ENCODE data around the gene ZNF438. TPM values are rescaled to one million over a fixed set of nuclear protein-coding genes. Genes with fewer than 3 reads are reported as not detected.

Gene ZNF438
- total and polyA plus RNA-seq, 2 of the 4 experiments (the other 2 are of a cell fraction), result 1.8 to 2.9 TPM

DNA sequence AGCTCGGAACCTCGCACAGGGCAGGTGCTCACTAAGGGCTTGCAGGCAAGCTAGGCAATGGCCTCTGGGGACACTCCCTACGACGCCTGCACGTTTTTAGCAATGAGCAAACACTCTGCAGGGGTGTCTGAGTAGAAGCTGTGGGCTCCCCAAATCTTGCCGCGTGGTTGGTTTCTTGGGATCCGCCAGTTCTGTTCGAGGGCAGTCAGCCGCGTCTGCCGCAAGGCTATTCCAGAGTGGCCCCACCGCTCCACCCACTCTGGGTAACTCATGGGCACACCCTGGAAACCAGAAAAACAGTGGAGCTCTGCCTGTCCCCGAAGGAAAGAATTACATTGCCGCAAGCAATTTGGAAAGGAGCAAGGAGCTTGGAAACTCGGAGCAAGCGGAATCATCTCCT lies 212.8 kb downstream of the ZNF438 start:
- peak overlapping the region; percentile 94; the same call in 1 of the 2 replicates for H3K27ac ChIP-seq (ENCODE audit: insufficient read depth, low read length)
- WGBS, 2 experiments (ENCODE audit: extremely low coverage in 2 of 2, insufficient read length in 1 of 2), result 98% methylated on average over 8 of the region's 17 CpGs; no CpG with 5 or more reads in 1 of the 2 experiments
- dilution Hi-C loops (cut with HindIII; ENCODE audit: low sequenced_read_pairs, unreplicated experiment), result no loop called here
- H3K9ac ChIP-seq (ENCODE audit: low read depth, low read length), result peak overlapping the region; percentile 61; the same call in 1 of the 2 replicates
- peaks cover 23% of the 10 kb centered on the region for H3K9me1 ChIP-seq (ENCODE audit: insufficient read depth, low read length)
- H3K56ac ChIP-seq (ENCODE audit: extremely low read depth, insufficient read depth, low read length), result no peak overlapping the region
- peak overlapping the region; percentile 78 for H3K14ac ChIP-seq (replicated peaks; ENCODE audit: low read depth, low read length)
- H4K20me1 ChIP-seq (ENCODE audit: insufficient read depth, low read length), result no peaks in the 10 kb centered on the region
- no peak for ATAC-seq (ENCODE audit: low read depth)
- H3K18ac ChIP-seq (ENCODE audit: low read depth, low read length), result peak overlapping the region; percentile 70
- no peaks in the 10 kb centered on the region for H3K9me3 ChIP-seq (ENCODE audit: control insufficient read depth, insufficient read depth, low read length)
- peak overlapping the region; percentile 67 for H2AFZ ChIP-seq (replicated peaks; ENCODE audit: low read length, poor library complexity)
- no peak overlapping the region for H3K4me3 ChIP-seq (ENCODE audit: insufficient read depth, low read depth, low read length)
- peak overlapping the region; percentile 78 for H2BK20ac ChIP-seq (ENCODE audit: low read depth, low read length)
- H3K36me3 ChIP-seq (ENCODE audit: control insufficient read depth, insufficient read depth, low read length), result no peaks in the 10 kb centered on the region
- peak overlapping the region; percentile 5 to 63; a peak in 3 of 4 replicates for H4K8ac ChIP-seq (ENCODE audit: low read depth in 2 of 2, low read length in 2 of 2)
- DNase-seq, result no peak
- H4K5ac ChIP-seq (ENCODE audit: low read depth, low read length), result peak overlapping the region; percentile 43
- no TSS peak for BruUV-seq (replicated peaks)
- peak overlapping the region; percentile 82 for H4K91ac ChIP-seq (ENCODE audit: insufficient read depth, low read depth, low read length)
- ChIA-PET CTCF (interaction anchor here (0.5 to 0.7 kb wide), 2 partner anchors 163 to 1027 kb away, joined by 3 read pairs; no protein-coding TSS in a partner anchor), POLR2A (ENCODE audit: unreplicated experiment) (interaction anchor here (0.5 to 0.6 kb wide), 2 partner anchors 49 to 756 kb away, joined by 3 to 6 read pairs; no protein-coding TSS in a partner anchor)
- no peaks in the 10 kb centered on the region for H3K27me3 ChIP-seq (ENCODE audit: control insufficient read depth, insufficient read depth, low read length)
- peak overlapping the region; percentile 66 for H2AK9ac ChIP-seq (replicated peaks; ENCODE audit: low read depth, low read length, poor library complexity)
- H3K79me1 ChIP-seq (ENCODE audit: low read depth in 1 of 2, low read length in 2 of 2), result peaks cover 0 to 5% of the 10 kb centered on the region in 2 experiments; a peak in 2 of 4 replicates
- intact Hi-C loops (cut with micrococcal nuclease), result no loop called here
- peak overlapping the region; percentile 87 for H2BK5ac ChIP-seq (ENCODE audit: low read depth, low read length, poor library complexity, severe bottlenecking)
- peak overlapping the region; percentile 92 for H3K4ac ChIP-seq (ENCODE audit: low read depth, low read length)
- H2BK15ac ChIP-seq (ENCODE audit: low read depth, low read length), result peak overlapping the region; percentile 4; the same call in 2 of the 3 replicates
- peaks cover 30% of the 10 kb centered on the region for H3K4me1 ChIP-seq (ENCODE audit: control insufficient read depth, insufficient read depth, low read length)
- peak overlapping the region; percentile 70; the same call in 1 of the 2 replicates for H3K23ac ChIP-seq (ENCODE audit: low read depth, low read length)
- H3K4me2 ChIP-seq (ENCODE audit: low read depth, low read length), result no peak overlapping the region
- H2BK120ac ChIP-seq (ENCODE audit: low read depth, low read length), result peak overlapping the region; percentile 91
- TF ChIP-seq, protein P1, sequence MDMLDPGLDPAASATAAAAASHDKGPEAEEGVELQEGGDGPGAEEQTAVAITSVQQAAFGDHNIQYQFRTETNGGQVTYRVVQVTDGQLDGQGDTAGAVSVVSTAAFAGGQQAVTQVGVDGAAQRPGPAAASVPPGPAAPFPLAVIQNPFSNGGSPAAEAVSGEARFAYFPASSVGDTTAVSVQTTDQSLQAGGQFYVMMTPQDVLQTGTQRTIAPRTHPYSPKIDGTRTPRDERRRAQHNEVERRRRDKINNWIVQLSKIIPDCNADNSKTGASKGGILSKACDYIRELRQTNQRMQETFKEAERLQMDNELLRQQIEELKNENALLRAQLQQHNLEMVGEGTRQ (IDR thresholded peaks at IDR 0.05; ENCODE audit: low read depth, low read length), result no peak
- TF ChIP-seq, protein P2, sequence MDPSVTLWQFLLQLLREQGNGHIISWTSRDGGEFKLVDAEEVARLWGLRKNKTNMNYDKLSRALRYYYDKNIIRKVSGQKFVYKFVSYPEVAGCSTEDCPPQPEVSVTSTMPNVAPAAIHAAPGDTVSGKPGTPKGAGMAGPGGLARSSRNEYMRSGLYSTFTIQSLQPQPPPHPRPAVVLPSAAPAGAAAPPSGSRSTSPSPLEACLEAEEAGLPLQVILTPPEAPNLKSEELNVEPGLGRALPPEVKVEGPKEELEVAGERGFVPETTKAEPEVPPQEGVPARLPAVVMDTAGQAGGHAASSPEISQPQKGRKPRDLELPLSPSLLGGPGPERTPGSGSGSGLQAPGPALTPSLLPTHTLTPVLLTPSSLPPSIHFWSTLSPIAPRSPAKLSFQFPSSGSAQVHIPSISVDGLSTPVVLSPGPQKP (IDR thresholded peaks at IDR 0.05; ENCODE audit: borderline replicate concordance, low read depth, low read length), result no peak
- TF ChIP-seq MAZ (IDR thresholded peaks at IDR 0.05; ENCODE audit: borderline replicate concordance, low read depth, low read length) (no peak), FOS (IDR thresholded peaks at IDR 0.05; ENCODE audit: low read depth, low read length) (no peak), SMC3 (IDR thresholded peaks at IDR 0.05; ENCODE audit: low read depth, low read length) (no peak), MAFK (IDR thresholded peaks at IDR 0.05; ENCODE audit: low read depth, low read length) (no peak), CHD1 (IDR thresholded peaks at IDR 0.05; ENCODE audit: low read depth, low read length) (no peak)
- H2AK5ac ChIP-seq (ENCODE audit: low read depth, low read length), result peak overlapping the region; percentile 89
- in situ Hi-C loops (cut with MboI; ENCODE audit: low sequenced_read_pairs), result no loop called here
